ENCODE data around the gene HMGXB3. TPM values are rescaled to one million over a fixed set of nuclear protein-coding genes. Genes with fewer than 3 reads are reported as not detected.
A peak's percentile ranks its signal among the peaks of the same experiment; 100 is the strongest.

Gene HMGXB3
- total RNA-seq, 1 experiment from 2014 or later = 43.8 TPM

DNA sequence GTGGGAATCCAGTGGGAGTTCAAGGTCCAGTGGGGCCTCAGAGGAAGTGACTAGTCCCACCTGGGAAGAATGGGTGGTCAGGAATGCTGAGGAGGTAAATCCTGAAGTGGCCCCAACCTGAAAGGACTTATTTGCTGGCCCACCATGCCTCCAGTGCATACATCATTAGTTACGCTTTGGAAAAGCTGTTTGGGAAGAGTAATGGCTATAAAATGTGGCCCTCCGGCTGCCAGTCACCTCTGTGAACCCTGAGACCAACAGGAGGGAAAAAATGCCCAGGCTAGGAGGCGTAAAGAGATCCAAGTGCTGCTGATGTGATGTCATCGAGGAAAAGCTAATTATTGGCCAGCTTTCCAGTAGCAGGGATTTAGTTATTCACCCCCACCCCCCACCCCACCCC, 42.7 kb upstream of the HMGXB3 start:
- peak in 1 of 2 experiments; percentile 66 for DNase-seq
- peaks cover 17% of the 10 kb centered on the region for H3K36me3 Mint-ChIP-seq (ENCODE audit: insufficient read depth, unreplicated experiment)
- H3K27ac Mint-ChIP-seq (ENCODE audit: unreplicated experiment) = no peak overlapping the region
- no peaks in the 10 kb centered on the region for H3K9me3 Mint-ChIP-seq (ENCODE audit: unreplicated experiment)
- intact Hi-C loops (cut with micrococcal nuclease; ENCODE audit: unreplicated experiment) = no loop called here
- peaks cover 30% of the 10 kb centered on the region for H3K4me1 Mint-ChIP-seq (ENCODE audit: low read depth, unreplicated experiment)
- TF ChIP-seq, protein P1, sequence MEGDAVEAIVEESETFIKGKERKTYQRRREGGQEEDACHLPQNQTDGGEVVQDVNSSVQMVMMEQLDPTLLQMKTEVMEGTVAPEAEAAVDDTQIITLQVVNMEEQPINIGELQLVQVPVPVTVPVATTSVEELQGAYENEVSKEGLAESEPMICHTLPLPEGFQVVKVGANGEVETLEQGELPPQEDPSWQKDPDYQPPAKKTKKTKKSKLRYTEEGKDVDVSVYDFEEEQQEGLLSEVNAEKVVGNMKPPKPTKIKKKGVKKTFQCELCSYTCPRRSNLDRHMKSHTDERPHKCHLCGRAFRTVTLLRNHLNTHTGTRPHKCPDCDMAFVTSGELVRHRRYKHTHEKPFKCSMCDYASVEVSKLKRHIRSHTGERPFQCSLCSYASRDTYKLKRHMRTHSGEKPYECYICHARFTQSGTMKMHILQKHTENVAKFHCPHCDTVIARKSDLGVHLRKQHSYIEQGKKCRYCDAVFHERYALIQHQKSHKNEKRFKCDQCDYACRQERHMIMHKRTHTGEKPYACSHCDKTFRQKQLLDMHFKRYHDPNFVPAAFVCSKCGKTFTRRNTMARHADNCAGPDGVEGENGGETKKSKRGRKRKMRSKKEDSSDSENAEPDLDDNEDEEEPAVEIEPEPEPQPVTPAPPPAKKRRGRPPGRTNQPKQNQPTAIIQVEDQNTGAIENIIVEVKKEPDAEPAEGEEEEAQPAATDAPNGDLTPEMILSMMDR (IDR thresholded peaks at IDR 0.05; ENCODE audit: insufficient read depth in 1 of 2, low read depth in 1 of 2, low read length in 1 of 2, severe bottlenecking in 1 of 2, unreplicated experiment in 1 of 2) = no peak
- ChIA-PET CTCF (interaction anchor here (0.6 to 5.0 kb wide), 6 partner anchors 9 to 225 kb away, joined by 3 to 37 read pairs (median 4); no protein-coding TSS in a partner anchor), POLR2A (interaction anchor here (1.6 kb wide), 1 partner anchor 22 kb away, joined by 4 read pairs; no protein-coding TSS in a partner anchor)
- H3K27me3 Mint-ChIP-seq (ENCODE audit: insufficient read depth, unreplicated experiment) = no peaks in the 10 kb centered on the region
- H3K9me3 ChIP-seq = no peaks in the 10 kb centered on the region
- H3K27me3 ChIP-seq (replicated peaks; ENCODE audit: control insufficient read depth, insufficient read depth, low read length) = no peaks in the 10 kb centered on the region
- no TSS peak for BruUV-seq (replicated peaks)
- no peak overlapping the region for H3K4me3 Mint-ChIP-seq (ENCODE audit: unreplicated experiment)
- H3K4me1 ChIP-seq = peaks cover 25% of the 10 kb centered on the region
- H3K36me3 ChIP-seq (ENCODE audit: control insufficient read depth, insufficient read depth, low read length) = peaks cover 3% of the 10 kb centered on the region
- no peak overlapping the region for H3K4me3 ChIP-seq (ENCODE audit: low read depth, low read length)

DNA sequence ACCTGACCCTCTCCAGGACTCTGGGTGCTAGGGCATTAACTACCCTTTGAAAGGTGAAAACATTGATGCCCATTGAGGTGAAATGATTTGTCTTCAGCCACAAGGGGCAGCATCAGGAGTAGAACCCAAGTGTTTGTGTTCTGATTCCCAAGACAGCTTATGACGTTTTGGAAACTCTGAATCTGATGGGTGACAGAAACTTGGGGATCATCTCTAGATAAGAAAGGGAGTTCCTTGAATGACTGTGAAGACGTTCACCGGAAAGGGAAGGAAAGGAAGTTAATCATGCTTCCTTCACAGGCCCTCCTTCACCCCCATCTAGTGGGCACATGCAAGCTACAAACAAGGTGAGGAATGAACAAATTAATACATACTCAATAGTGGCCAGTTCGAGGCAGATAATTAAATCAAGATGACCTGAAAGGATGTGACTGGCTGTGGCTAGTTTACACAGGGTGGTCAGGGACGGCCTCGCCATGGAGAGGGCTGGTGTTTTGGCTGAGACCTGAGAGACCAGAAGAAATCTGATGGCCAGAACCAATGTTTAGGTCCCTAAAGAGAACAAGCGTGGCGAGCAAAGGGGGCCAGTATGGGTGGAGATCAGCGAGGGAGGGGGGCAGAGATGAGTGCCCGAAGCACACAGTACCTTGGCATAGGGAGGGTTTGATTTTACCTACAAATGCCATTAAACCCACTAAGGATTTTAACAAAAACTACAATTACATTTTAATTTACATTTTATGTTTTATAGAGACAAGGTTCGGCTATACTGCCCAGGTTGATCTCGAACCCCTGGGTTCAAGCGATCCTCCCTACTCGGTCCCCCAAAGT, 40.9 kb upstream of the HMGXB3 start:
- CTCF ChIA-PET = interaction anchor here (0.7 to 5.0 kb wide), 17 partner anchors 8 to 602 kb away, joined by 3 to 39 read pairs (median 6); partner anchors contain the start of genes PCYOX1L and PPARGC1B
- Histone ChIP-seq H3K36me3 (ENCODE audit: control insufficient read depth, insufficient read depth, low read length) (peaks cover 3% of the 10 kb centered on the region), H3K9me3 (no peaks in the 10 kb centered on the region), H3K4me1 (peaks cover 25% of the 10 kb centered on the region), H3K27me3 (replicated peaks; ENCODE audit: control insufficient read depth, insufficient read depth, low read length) (no peaks in the 10 kb centered on the region), H3K4me3 (ENCODE audit: low read depth, low read length) (peak overlapping the region; percentile 50)
- peak; percentile 47 to 63 for DNase-seq
- TF ChIP-seq, protein P1 (IDR thresholded peaks at IDR 0.05; ENCODE audit: insufficient read depth in 1 of 2, low read depth in 1 of 2, low read length in 1 of 2, severe bottlenecking in 1 of 2, unreplicated experiment in 1 of 2) = peak; percentile 49 to 56
- H3K36me3 Mint-ChIP-seq (ENCODE audit: insufficient read depth, unreplicated experiment) = peaks cover 22% of the 10 kb centered on the region
- peak overlapping the region; percentile 96 for H3K27ac Mint-ChIP-seq (ENCODE audit: unreplicated experiment)
- no peaks in the 10 kb centered on the region for H3K9me3 Mint-ChIP-seq (ENCODE audit: unreplicated experiment)
- BruUV-seq (replicated peaks) = TSS peak; percentile 97
- H3K4me3 Mint-ChIP-seq (ENCODE audit: unreplicated experiment) = peak overlapping the region; percentile 90
- intact Hi-C loops (cut with micrococcal nuclease; ENCODE audit: unreplicated experiment) = loop anchor here (1.0 to 10.0 kb wide), 5 partner anchors 17 to 325 kb away; no protein-coding TSS in a partner anchor
- POLR2A ChIA-PET = interaction anchor here (0.6 to 1.6 kb wide), 15 partner anchors 8 to 678 kb away, joined by 3 to 9 read pairs (median 4); partner anchors contain the start of genes HMGXB3 and TIGD6
- H3K27me3 Mint-ChIP-seq (ENCODE audit: insufficient read depth, unreplicated experiment) = no peaks in the 10 kb centered on the region
- H3K4me1 Mint-ChIP-seq (ENCODE audit: low read depth, unreplicated experiment) = peaks cover 32% of the 10 kb centered on the region
